AG04449 (cell line): ENCODE results near the gene MAL.
"Not testable (repeated sequence)": the region's sequence is repeated elsewhere in the genome, so short reads cannot be mapped to it uniquely, and the experiment has no call there.

ENCODE experiments used
- CTCF ChIA-PET: fragments of 350-600 bp; formaldehyde crosslinking; extraction: SDS; loops from one replicate; lab custom pipeline; 2021; ENCODE audit warnings: antibody characterized with exemption; lab: Yijun Ruan, JAX
- POLR2A ChIA-PET: fragments of 400-600, 350-600 bp; formaldehyde crosslinking; extraction: SDS; loops from one replicate; lab custom pipeline; 2020; ENCODE audit warnings: antibody characterized with exemption, inconsistent platforms; lab: Yijun Ruan, JAX
- DNase-seq: peaks from one replicate; pipeline ENCODE4 v3.0.0-alpha.2; 2010; ENCODE audit warnings: low read depth, low spot score
- H3K4me3 ChIP-seq: 2 replicates; pipeline ENCODE4 v1.5.1; 2011; ENCODE audit warnings: low read depth, mild to moderate bottlenecking, control low read depth, low read length
- CTCF ChIP-seq: IDR thresholded peaks from one replicate; pipeline ENCODE4 v1.5.1; 2011; ENCODE audit warnings: mild to moderate bottlenecking, moderate library complexity, low read length, control low read depth, inconsistent platforms; ENCODE audit not compliant: insufficient read depth; ENCODE audit errors: missing control alignments

The MAL gene

DNA sequence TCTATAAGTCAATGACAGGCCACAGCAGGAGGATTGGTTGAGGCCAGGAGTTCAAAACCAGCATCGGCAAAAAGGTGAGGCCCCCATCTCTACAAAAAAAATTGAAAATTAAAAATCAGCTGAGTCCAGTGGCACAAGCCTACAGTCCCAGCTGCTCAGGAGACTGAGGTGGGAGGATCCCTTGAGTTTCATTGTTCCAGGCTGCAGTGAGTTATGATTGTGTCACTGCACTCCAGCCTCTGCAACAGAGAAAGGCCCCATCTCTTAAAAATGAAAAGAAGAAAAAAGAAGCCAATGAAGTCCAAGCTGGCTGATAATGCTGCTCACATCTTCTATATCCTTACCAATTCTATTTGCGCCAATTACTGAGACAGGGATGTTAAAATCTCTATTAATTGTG lies 57.0 kb downstream of the MAL start:
- CTCF ChIA-PET: interaction anchor here (1.2 to 1.8 kb wide), 3 partner anchors 11 to 60 kb away, joined by 3 to 6 read pairs (median 5); no protein-coding TSS in a partner anchor
- no peak for TF ChIP-seq CTCF
- POLR2A ChIA-PET: no interaction called here
- no peak for DNase-seq
- no peak overlapping the region for H3K4me3 ChIP-seq

DNA sequence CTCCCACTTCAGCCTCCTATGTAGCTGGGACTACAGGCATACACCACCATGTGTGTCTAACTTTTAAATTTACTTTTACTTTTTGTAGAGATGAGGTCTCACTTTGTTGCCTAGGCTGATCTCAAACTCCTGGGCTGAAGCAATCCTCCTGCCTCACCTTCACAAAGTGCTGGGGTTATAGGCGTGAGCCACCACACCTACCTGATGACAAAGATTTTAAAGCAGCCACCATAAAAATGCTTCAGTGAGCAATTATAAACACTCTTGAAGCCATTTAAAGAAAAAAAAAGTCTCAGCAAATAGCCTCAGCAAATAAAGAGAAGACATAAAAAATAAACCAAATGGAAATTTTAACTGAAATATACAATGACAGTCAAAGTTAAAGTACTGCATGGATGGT lies 60.5 kb downstream of the MAL start:
- no peak for TF ChIP-seq CTCF
- H3K4me3 ChIP-seq: no peak overlapping the region
- no peak for DNase-seq
- CTCF ChIA-PET: interaction anchor here (1.0 kb wide), 1 partner anchor 9 kb away, joined by 4 read pairs; no protein-coding TSS in a partner anchor
- POLR2A ChIA-PET: no interaction called here

GRCh38 chr2:95087379-95087778 lies 61.9 kb downstream of the MAL start:
- POLR2A ChIA-PET: no interaction called here
- H3K4me3 ChIP-seq: no peak overlapping the region
- DNase-seq: no peak
- TF ChIP-seq CTCF: no peak
- CTCF ChIA-PET: interaction anchor here (0.7 kb wide), 1 partner anchor 12 kb away, joined by 3 read pairs; no protein-coding TSS in a partner anchor

- CTCF ChIA-PET: interaction anchor here (1.2 to 8.5 kb wide), 2 partner anchors 14 to 23 kb away, joined by 3 to 58 read pairs; no protein-coding TSS in a partner anchor
- TF ChIP-seq CTCF: no peak
These were observed 66.5 kb downstream of the MAL start for GRCh38 chr2:95091885-95092555.

DNA sequence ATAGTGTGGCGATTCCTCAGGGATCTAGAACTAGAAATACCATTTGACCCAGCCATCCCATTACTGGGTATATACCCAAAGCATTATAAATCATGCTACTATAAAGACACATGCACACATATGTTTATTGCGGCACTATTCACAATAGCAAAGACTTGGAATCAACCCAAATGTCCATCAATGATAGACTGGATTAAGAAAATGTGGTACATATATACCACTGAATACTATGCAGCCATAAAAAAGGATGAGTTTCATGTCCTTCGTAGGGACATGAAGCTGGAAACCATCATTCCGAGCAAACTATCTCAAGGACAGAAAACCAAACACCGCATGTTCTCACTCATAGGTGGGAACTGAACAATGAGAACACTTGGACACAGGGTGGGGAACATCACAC lies 72.8 kb downstream of the MAL start:
- CTCF ChIA-PET: interaction anchor here (0.9 kb wide), 1 partner anchor 20 kb away, joined by 3 read pairs; no protein-coding TSS in a partner anchor
- H3K4me3 ChIP-seq, POLR2A ChIA-PET, DNase-seq: not testable (repeated sequence)

More at GRCh38 chr2:95091885-95092555, 66.5 kb downstream of the MAL start:
- H3K4me3 ChIP-seq: no peak overlapping the region
- DNase-seq: no peak
- POLR2A ChIA-PET: no interaction called here

GRCh38 chr2:95099910-95100309 lies 74.4 kb downstream of the MAL start:
- TF ChIP-seq CTCF: no peak
- DNase-seq: no peak
- POLR2A ChIA-PET: no interaction called here
- CTCF ChIA-PET: interaction anchor here (0.5 to 2.9 kb wide), 2 partner anchors 20 to 21 kb away, joined by 3 to 9 read pairs; no protein-coding TSS in a partner anchor
- H3K4me3 ChIP-seq: no peak overlapping the region
